NCI-H1436 (cell line): ENCODE data around the gene SHROOM4.

Source experiments
- DNase-seq: peaks from one replicate; lab custom pipeline; 2025; lab: John Stamatoyannopoulos, UW

SHROOM4 gene

GRCh38 chrX:50778272-50778671 is 35.7 kb downstream of the SHROOM4 start:
- no peak for DNase-seq

- no peak for DNase-seq
These were observed 37.7 kb downstream of the SHROOM4 start for GRCh38 chrX:50776248-50776647.

- DNase-seq = no peak
These were observed 42.6 kb downstream of the SHROOM4 start for GRCh38 chrX:50771382-50771781.

- DNase-seq = no peak
These were observed 43.3 kb downstream of the SHROOM4 start for GRCh38 chrX:50770702-50771101.

GRCh38 chrX:50769389-50770063 is 44.5 kb downstream of the SHROOM4 start:
- DNase-seq = no peak

GRCh38 chrX:50768801-50769200 is 45.2 kb downstream of the SHROOM4 start:
- no peak for DNase-seq

- DNase-seq = no peak
These were observed 48.0 kb downstream of the SHROOM4 start for GRCh38 chrX:50765986-50766385.

GRCh38 chrX:50762578-50762977 is 51.4 kb downstream of the SHROOM4 start:
- DNase-seq = no peak

GRCh38 chrX:50756276-50756675 is 57.7 kb downstream of the SHROOM4 start:
- DNase-seq = no peak

- no peak for DNase-seq
These were observed 62.9 kb downstream of the SHROOM4 start for GRCh38 chrX:50751091-50751490.

GRCh38 chrX:50747471-50747900 is 66.5 kb downstream of the SHROOM4 start:
- DNase-seq = no peak

- no peak for DNase-seq
These were observed 77.3 kb downstream of the SHROOM4 start for GRCh38 chrX:50736656-50737055.

- DNase-seq = no peak
These were observed 87.7 kb downstream of the SHROOM4 start for GRCh38 chrX:50726296-50726695.

- DNase-seq = no peak
These were observed 88.7 kb downstream of the SHROOM4 start for GRCh38 chrX:50725310-50725709.

GRCh38 chrX:50723006-50723405 is 91.0 kb downstream of the SHROOM4 start:
- no peak for DNase-seq

- no peak for DNase-seq
These were observed 92.1 kb downstream of the SHROOM4 start for GRCh38 chrX:50721764-50722521.

GRCh38 chrX:50719614-50720013 is 94.4 kb downstream of the SHROOM4 start:
- no peak for DNase-seq

GRCh38 chrX:50718776-50719175 is 95.2 kb downstream of the SHROOM4 start:
- no peak for DNase-seq

GRCh38 chrX:50716706-50717105 is 97.3 kb downstream of the SHROOM4 start:
- no peak for DNase-seq

GRCh38 chrX:50712777-50713176 is 101.2 kb downstream of the SHROOM4 start:
- DNase-seq = no peak

- no peak for DNase-seq
These were observed 102.1 kb downstream of the SHROOM4 start for GRCh38 chrX:50711907-50712306.

- DNase-seq = no peak
These were observed 105.9 kb downstream of the SHROOM4 start for GRCh38 chrX:50707955-50708699.

- DNase-seq = no peak
These were observed 106.6 kb downstream of the SHROOM4 start for GRCh38 chrX:50707405-50707804.
